K562 (cell line): ENCODE results near the gene WDR35. TPM values are rescaled to one million over a fixed set of nuclear protein-coding genes. Genes with fewer than 3 reads are reported as not detected.

Experiments used
- CSDE1 ChIP-seq, 2 experiments: fragments of 450-650 bp; IDR thresholded peaks; 2 replicates each; pipeline ENCODE4 v1.6.1; 2016; ENCODE audit warnings: mild to moderate bottlenecking in 1 of 2
- FOXA3 ChIP-seq, 2 experiments: fragments of 450-650 bp in 1 of 2; sonication (generic) in 1 of 2; formaldehyde crosslinking; IDR thresholded peaks in 1 of 2; conservative IDR thresholded peaks in 1 of 2; 2 replicates each; pipeline versions ENCODE4 v1.4.0 to v1.8.0; 2020 to 2022; ENCODE audit warnings: mild to moderate bottlenecking in 2 of 2, missing genetic modification reagents in 1 of 2
- HOXB6 ChIP-seq: fragments of 250-450 bp; sonication (Bioruptor Pico); IDR thresholded peaks from 2 replicates; pipeline ENCODE4 v1.5.1; 2022; ENCODE audit warnings: mild to moderate bottlenecking, borderline replicate concordance
- IFI16 ChIP-seq: fragments of 250-450 bp; sonication (Bioruptor Pico); IDR thresholded peaks from 2 replicates; pipeline ENCODE4 v2.1.2; 2022; ENCODE audit warnings: mild to moderate bottlenecking, inconsistent platforms
- SRSF1 ChIP-seq: fragments of 200-400 bp; formaldehyde crosslinking; IDR thresholded peaks from 2 replicates; pipeline ENCODE4 v1.6.1; 2017; ENCODE audit warnings: mild to moderate bottlenecking, low read depth, low read length, moderate library complexity
- TBL1XR1 ChIP-seq, 2 experiments: IDR thresholded peaks; 2 replicates each; pipeline ENCODE4 v1.6.1; 2012; ENCODE audit warnings: improper control_type of control experiment in 2 of 2, low read length in 2 of 2, mild to moderate bottlenecking in 1 of 2
- TCF7 ChIP-seq: sonication (generic); IDR thresholded peaks from 2 replicates; pipeline ENCODE4 v1.6.1; 2016; ENCODE audit warnings: antibody characterized with exemption, borderline replicate concordance
- U2AF1 ChIP-seq: fragments of 200-400 bp; formaldehyde crosslinking; optimal IDR thresholded peaks from 2 replicates; pipeline ENCODE3; 2017; ENCODE audit warnings: mild to moderate bottlenecking, low read depth, low read length, moderate library complexity
- ZFP1 ChIP-seq: fragments of 450-650 bp; formaldehyde crosslinking; IDR thresholded peaks from 2 replicates; pipeline ENCODE4 v1.4.0; 2020; ENCODE audit warnings: mild to moderate bottlenecking, mixed read lengths
- ZNF583 ChIP-seq: fragments of 250-450 bp; sonication (Bioruptor Pico); IDR thresholded peaks from 2 replicates; pipeline ENCODE4 v1.4.0; 2020
- polyA plus RNA-seq, 8 experiments: library from polyadenylated mRNA; depleted of rRNA in 4 of 8; stranded (reverse) in 5 of 8; unstranded in 3 of 8; fragments of >200 nt; fragmentation: Nextera tagmentation in 2 of 8; fragmentation: Illumina TruSeq in 1 of 8; extraction: Ambion mirVana in 2 of 8; extraction: Trizol in 1 of 8; gene quantifications; 2 replicates each; pipeline versions ENCODE4 v1.2.1 to v1.2.3, GENCODE V29; 2011 to 2014; ENCODE audit warnings: inconsistent platforms in 1 of 8, missing spikeins in 1 of 8
- total RNA-seq, 7 experiments: library from RNA; depleted of rRNA in 6 of 7; stranded (reverse); fragments of >200 nt in 6 of 7; fragmentation: Illumina TruSeq in 2 of 7; extraction: Trizol in 2 of 7; gene quantifications; 2 replicates each; pipeline versions ENCODE4 v1.2.1 to v1.2.3, GENCODE V29; 2011 to 2021; ENCODE audit warnings: low replicate concordance in 1 of 7
- TF ChIP-seq, protein P1 (sequence below): fragments of 250-450 bp; sonication (Bioruptor Pico); IDR thresholded peaks from 2 replicates; pipeline ENCODE4 v1.4.0; 2020; ENCODE audit warnings: borderline replicate concordance
- TF ChIP-seq, protein P2 (sequence below): fragments of 250-450 bp; sonication (Bioruptor Pico); IDR thresholded peaks from 2 replicates; pipeline ENCODE4 v1.5.0; 2021
- TF ChIP-seq, protein P3 (sequence below): fragments of 450-650 bp; formaldehyde crosslinking; conservative IDR thresholded peaks from 2 replicates; pipeline ENCODE4 v1.4.0; 2022; ENCODE audit warnings: mild to moderate bottlenecking, missing genetic modification characterization

The WDR35 gene
- total and polyA plus RNA-seq, 9 of the 15 experiments (the other 6 are each of a cell fraction or from before 2014, with no cell fraction given) = 3.3 to 13.1 (median 8.0) TPM

DNA sequence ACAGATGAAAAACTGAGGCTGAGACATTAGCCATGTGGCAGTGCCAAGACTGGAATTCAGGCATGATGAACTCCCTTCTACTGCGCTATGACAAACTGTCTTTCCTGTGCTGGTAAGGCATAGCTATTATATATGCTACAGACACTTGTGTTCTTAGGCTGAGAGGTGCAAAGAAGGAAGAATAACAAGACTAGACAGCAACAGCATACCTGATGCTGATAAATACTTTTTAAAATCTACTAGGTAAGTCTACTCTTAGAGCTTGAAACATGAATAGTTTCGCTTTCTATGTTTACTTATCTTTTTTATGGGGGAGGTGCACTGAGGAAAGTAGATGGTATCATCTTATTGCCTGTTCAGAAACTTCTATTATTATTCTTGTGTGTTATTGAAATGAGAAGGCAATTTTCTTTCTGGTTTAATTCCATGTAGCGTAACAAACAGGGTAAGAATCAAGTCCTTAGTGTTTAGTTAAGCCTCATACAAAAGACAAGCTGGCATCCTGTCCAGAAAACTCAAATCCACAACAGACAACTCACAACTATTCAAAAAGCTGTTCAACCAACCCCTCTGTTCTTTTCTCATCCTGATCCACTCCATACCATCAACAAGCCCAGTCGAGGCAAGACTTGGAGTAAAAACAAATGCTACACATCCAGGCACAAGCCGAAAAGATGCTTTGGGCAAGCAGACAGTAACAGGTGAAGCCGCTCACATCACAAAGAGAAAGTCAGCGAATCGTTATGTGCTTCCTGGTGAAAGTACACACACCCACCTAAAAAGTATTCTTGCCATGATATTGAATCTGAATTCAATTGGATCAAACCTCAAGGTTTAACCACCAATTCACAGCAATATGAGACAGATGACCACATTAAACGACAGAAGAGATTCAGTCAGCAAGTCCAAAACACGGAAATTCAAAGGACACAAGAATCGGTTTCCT is 89.6 kb downstream of the WDR35 start (continued):
- no peak for TF ChIP-seq CSDE1 (IDR thresholded peaks at IDR 0.05)
- peak in 1 of 2 experiments; percentile 24; a peak in 1 of 4 replicates for TF ChIP-seq TBL1XR1 (IDR thresholded peaks at IDR 0.05; ENCODE audit: low read length in 2 of 2)
- peak in 1 of 2 experiments; percentile 89; a peak in 2 of 4 replicates for TF ChIP-seq FOXA3 (CRISPR knock-in tag; conservative IDR thresholded peaks at IDR 0.05 in 1 of 2, IDR thresholded peaks at IDR 0.05 in 1 of 2)
- TF ChIP-seq IFI16 (CRISPR knock-in tag) = no peak
- TF ChIP-seq SRSF1 = no peak
- TF ChIP-seq ZFP1 (CRISPR knock-in tag) = no peak
- TF ChIP-seq U2AF1 = no peak
- TF ChIP-seq, protein P1, sequence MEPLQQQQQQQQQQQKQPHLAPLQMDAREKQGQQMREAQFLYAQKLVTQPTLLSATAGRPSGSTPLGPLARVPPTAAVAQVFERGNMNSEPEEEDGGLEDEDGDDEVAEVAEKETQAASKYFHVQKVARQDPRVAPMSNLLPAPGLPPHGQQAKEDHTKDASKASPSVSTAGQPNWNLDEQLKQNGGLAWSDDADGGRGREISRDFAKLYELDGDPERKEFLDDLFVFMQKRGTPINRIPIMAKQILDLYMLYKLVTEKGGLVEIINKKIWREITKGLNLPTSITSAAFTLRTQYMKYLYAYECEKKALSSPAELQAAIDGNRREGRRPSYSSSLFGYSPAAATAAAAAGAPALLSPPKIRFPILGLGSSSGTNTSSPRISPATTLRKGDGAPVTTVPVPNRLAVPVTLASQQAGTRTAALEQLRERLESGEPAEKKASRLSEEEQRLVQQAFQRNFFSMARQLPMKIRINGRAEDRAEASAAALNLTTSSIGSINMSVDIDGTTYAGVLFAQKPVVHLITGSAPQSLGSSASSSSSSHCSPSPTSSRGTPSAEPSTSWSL (CRISPR knock-in tag) = no peak
- no peak for TF ChIP-seq TCF7
- TF ChIP-seq ZNF583 (CRISPR knock-in tag) = no peak
- TF ChIP-seq, protein P2, sequence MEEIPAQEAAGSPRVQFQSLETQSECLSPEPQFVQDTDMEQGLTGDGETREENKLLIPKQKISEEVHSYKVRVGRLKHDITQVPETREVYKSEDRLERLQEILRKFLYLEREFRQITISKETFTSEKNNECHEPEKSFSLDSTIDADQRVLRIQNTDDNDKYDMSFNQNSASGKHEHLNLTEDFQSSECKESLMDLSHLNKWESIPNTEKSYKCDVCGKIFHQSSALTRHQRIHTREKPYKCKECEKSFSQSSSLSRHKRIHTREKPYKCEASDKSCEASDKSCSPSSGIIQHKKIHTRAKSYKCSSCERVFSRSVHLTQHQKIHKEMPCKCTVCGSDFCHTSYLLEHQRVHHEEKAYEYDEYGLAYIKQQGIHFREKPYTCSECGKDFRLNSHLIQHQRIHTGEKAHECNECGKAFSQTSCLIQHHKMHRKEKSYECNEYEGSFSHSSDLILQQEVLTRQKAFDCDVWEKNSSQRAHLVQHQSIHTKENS (CRISPR knock-in tag) = no peak
- no peak for TF ChIP-seq HOXB6 (CRISPR knock-in tag)
- TF ChIP-seq, protein P3, sequence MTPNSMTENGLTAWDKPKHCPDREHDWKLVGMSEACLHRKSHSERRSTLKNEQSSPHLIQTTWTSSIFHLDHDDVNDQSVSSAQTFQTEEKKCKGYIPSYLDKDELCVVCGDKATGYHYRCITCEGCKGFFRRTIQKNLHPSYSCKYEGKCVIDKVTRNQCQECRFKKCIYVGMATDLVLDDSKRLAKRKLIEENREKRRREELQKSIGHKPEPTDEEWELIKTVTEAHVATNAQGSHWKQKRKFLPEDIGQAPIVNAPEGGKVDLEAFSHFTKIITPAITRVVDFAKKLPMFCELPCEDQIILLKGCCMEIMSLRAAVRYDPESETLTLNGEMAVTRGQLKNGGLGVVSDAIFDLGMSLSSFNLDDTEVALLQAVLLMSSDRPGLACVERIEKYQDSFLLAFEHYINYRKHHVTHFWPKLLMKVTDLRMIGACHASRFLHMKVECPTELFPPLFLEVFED (CRISPR knock-in tag) = no peak
